Measurements from ENCODE around the gene RPS6KA3. TPM values are rescaled to one million over a fixed set of nuclear protein-coding genes. Genes with fewer than 3 reads are reported as not detected.

Gene RPS6KA3
- total and polyA plus RNA-seq, 9 of the 15 experiments (the other 6 are each of a cell fraction or from before 2014, with no cell fraction given): 10.9 to 61.9 (median 37.4) TPM

GRCh38 chrX:20149326-20149725, 117.4 kb downstream of the RPS6KA3 start:
- BruUV-seq (replicated peaks): no TSS peak
- ChIA-PET POLR2A (no interaction called here), CTCF (ENCODE audit: low intra/inter-chr PET ratio) (no interaction called here)
- H3K36me3 ChIP-seq (ENCODE audit: control insufficient read depth, insufficient read depth, low read length): peaks cover 21% of the 10 kb centered on the region; the same call in 1 of the 3 replicates
- ATAC-seq (no peak), DNase-seq (ENCODE audit: extremely low read depth in 1 of 4, low spot score in 3 of 4) (no peak), FAIRE-seq (no peak)
- H3K27me3 ChIP-seq (ENCODE audit: control insufficient read depth in 2 of 2, insufficient read depth in 2 of 2, low read length in 2 of 2): no peaks in the 10 kb centered on the region
- no peak overlapping the region for H3K27ac ChIP-seq (ENCODE audit: extremely low read depth, low read depth, low read length)
- H3K4me1 ChIP-seq (replicated peaks in 1 of 2; ENCODE audit: control insufficient read depth in 2 of 2, insufficient read depth in 2 of 2, low read length in 2 of 2): no peaks in the 10 kb centered on the region; a peak in 1 of 5 replicates
- 78% methylated on average over 1 of the region's 2 CpGs for WGBS (ENCODE audit: insufficient coverage, low coverage, missing lambda C conversion rate)
- no peak overlapping the region for H2AFZ ChIP-seq (ENCODE audit: low read depth, low read length)
- TF ChIP-seq RFX5 (IDR thresholded peaks at IDR 0.05; ENCODE audit: low read depth, low read length) (no peak), NEUROD1 (IDR thresholded peaks at IDR 0.05; ENCODE audit: borderline replicate concordance, low read depth, low read length, partially characterized antibody) (no peak), NR3C1 (CRISPR knock-in tag; IDR thresholded peaks at IDR 0.05) (no peak), TAF15 (IDR thresholded peaks at IDR 0.05; ENCODE audit: low read depth, low read length) (no peak), ZSCAN29 (IDR thresholded peaks at IDR 0.05) (no peak)
- H3K9ac ChIP-seq (ENCODE audit: insufficient read depth in 1 of 2, low read depth in 2 of 2, low read length in 2 of 2): no peak overlapping the region
- H4K20me1 ChIP-seq (replicated peaks; ENCODE audit: control insufficient read depth, insufficient read depth, low read length): no peaks in the 10 kb centered on the region
- no peaks in the 10 kb centered on the region for H3K9me1 ChIP-seq (ENCODE audit: control insufficient read depth, insufficient read depth, low read length)
- in situ Hi-C loops (cut with MboI): no loop called here
- H3K79me2 ChIP-seq (ENCODE audit: control insufficient read depth, insufficient read depth, low read length): no peaks in the 10 kb centered on the region
- intact Hi-C loops (cut with micrococcal nuclease): loop anchor here (10.0 kb wide), 1 partner anchor 285 kb away; no protein-coding TSS in a partner anchor
- H3K9me3 ChIP-seq (replicated peaks; ENCODE audit: control insufficient read depth, insufficient read depth, low read depth, low read length): no peaks in the 10 kb centered on the region
- no peak overlapping the region for H3K4me3 ChIP-seq
- H3K4me2 ChIP-seq (ENCODE audit: insufficient read depth, low read length): no peak overlapping the region

- H3K9me3 ChIP-seq (replicated peaks; ENCODE audit: control insufficient read depth, insufficient read depth, low read depth, low read length): no peaks in the 10 kb centered on the region
- no peaks in the 10 kb centered on the region for H3K9me1 ChIP-seq (ENCODE audit: control insufficient read depth, insufficient read depth, low read length)
- FAIRE-seq (no peak), DNase-seq (ENCODE audit: extremely low read depth in 1 of 4, low spot score in 3 of 4) (no peak), ATAC-seq (no peak)
- H3K4me1 ChIP-seq (replicated peaks in 1 of 2; ENCODE audit: control insufficient read depth in 2 of 2, insufficient read depth in 2 of 2, low read length in 2 of 2): peaks cover 2 to 10% of the 10 kb centered on the region in 2 experiments; a peak in 4 of 5 replicates
- peaks cover 6% of the 10 kb centered on the region for H3K79me2 ChIP-seq (ENCODE audit: control insufficient read depth, insufficient read depth, low read length)
- H3K4me2 ChIP-seq (ENCODE audit: insufficient read depth, low read length): no peak overlapping the region
- no TSS peak for BruUV-seq (replicated peaks)
- H3K27me3 ChIP-seq (ENCODE audit: control insufficient read depth in 2 of 2, insufficient read depth in 2 of 2, low read length in 2 of 2): no peaks in the 10 kb centered on the region
- no peak overlapping the region for H3K4me3 ChIP-seq
- in situ Hi-C loops (cut with MboI) (no loop called here), intact Hi-C loops (cut with micrococcal nuclease) (loop anchor here (10.0 kb wide), 1 partner anchor 287 kb away; no protein-coding TSS in a partner anchor)
- 57% methylated on average over 1 of the region's 1 CpG for WGBS (ENCODE audit: insufficient coverage, low coverage, missing lambda C conversion rate)
- H2AFZ ChIP-seq (ENCODE audit: low read depth, low read length): no peak overlapping the region
- POLR2A ChIA-PET: no interaction called here
- no peaks in the 10 kb centered on the region for H4K20me1 ChIP-seq (replicated peaks; ENCODE audit: control insufficient read depth, insufficient read depth, low read length)
- H3K27ac ChIP-seq (ENCODE audit: extremely low read depth, low read depth, low read length): no peak overlapping the region
- CTCF ChIA-PET (ENCODE audit: low intra/inter-chr PET ratio): no interaction called here
- peaks cover 11% of the 10 kb centered on the region; the same call in 1 of the 3 replicates for H3K36me3 ChIP-seq (ENCODE audit: control insufficient read depth, insufficient read depth, low read length)
- H3K9ac ChIP-seq (ENCODE audit: insufficient read depth in 1 of 2, low read depth in 2 of 2, low read length in 2 of 2): no peak overlapping the region
- TF ChIP-seq MIER1 (IDR thresholded peaks at IDR 0.05; ENCODE audit: low read depth): no peak
- no peak for TF ChIP-seq ZNF12 (CRISPR knock-in tag; IDR thresholded peaks at IDR 0.05)
- TF ChIP-seq FOXO4 (CRISPR knock-in tag; IDR thresholded peaks at IDR 0.05): no peak
- TF ChIP-seq TAF9B (IDR thresholded peaks at IDR 0.05; ENCODE audit: partially characterized antibody): no peak
- no peak for TF ChIP-seq BCLAF1 (IDR thresholded peaks at IDR 0.05; ENCODE audit: borderline replicate concordance in 1 of 2, control insufficient read depth in 1 of 2, low read depth in 2 of 2, low read length in 1 of 2)
- no peak for TF ChIP-seq ZKSCAN3 (CRISPR knock-in tag; IDR thresholded peaks at IDR 0.05)
- no peak for TF ChIP-seq CAMTA2 (CRISPR knock-in tag; conservative IDR thresholded peaks at IDR 0.05)
- no peak for TF ChIP-seq ZNF324 (CRISPR knock-in tag; IDR thresholded peaks at IDR 0.05)
- TF ChIP-seq SOX6 (IDR thresholded peaks at IDR 0.05): no peak
These were observed 119.1 kb downstream of the RPS6KA3 start for GRCh38 chrX:20147561-20147960.
